OCI-LY7 (cell line): ENCODE measurements around the gene NIPBL.

Experiments
- EZH2phosphoT487 ChIP-seq: fragments of 200-600 bp; sonication (generic); IDR thresholded peaks from 2 replicates; pipeline ENCODE4 v1.6.1; 2018; ENCODE audit warnings: low read depth, borderline replicate concordance, mild to moderate bottlenecking, mixed run types, antibody characterized with exemption, low read length, moderate library complexity, mixed read lengths
- TF ChIP-seq, protein P1 (sequence below): fragments of 200-600 bp; sonication (generic); conservative IDR thresholded peaks from 2 replicates; pipeline ENCODE4 v1.5.1; 2014; ENCODE audit warnings: mild to moderate bottlenecking, antibody characterized with exemption, low read length, moderate library complexity, mixed read lengths

DNA sequence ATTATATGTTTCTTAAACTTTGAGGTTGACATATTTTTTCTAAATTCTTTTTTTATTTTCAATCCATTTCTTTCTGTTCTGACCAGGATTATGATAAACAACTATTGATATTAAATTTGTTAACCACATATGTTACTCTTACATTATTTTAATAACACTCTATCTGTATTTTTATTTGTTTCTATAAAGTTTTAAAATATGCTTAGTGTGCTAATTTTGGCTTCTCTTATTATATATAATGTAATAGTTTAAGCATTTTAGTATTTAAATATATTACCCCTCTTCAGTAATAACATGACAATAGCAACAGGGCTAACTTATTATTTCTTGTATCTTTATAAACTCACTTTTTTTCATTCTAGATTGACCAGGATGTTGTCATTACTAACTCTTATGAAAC lies 137.8 kb downstream of the NIPBL start:
- TF ChIP-seq, protein P1, sequence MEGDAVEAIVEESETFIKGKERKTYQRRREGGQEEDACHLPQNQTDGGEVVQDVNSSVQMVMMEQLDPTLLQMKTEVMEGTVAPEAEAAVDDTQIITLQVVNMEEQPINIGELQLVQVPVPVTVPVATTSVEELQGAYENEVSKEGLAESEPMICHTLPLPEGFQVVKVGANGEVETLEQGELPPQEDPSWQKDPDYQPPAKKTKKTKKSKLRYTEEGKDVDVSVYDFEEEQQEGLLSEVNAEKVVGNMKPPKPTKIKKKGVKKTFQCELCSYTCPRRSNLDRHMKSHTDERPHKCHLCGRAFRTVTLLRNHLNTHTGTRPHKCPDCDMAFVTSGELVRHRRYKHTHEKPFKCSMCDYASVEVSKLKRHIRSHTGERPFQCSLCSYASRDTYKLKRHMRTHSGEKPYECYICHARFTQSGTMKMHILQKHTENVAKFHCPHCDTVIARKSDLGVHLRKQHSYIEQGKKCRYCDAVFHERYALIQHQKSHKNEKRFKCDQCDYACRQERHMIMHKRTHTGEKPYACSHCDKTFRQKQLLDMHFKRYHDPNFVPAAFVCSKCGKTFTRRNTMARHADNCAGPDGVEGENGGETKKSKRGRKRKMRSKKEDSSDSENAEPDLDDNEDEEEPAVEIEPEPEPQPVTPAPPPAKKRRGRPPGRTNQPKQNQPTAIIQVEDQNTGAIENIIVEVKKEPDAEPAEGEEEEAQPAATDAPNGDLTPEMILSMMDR: no peak
- no peak for TF ChIP-seq EZH2phosphoT487
